RWPE1 (cell line): ENCODE data around the gene PEAR1.
A peak's percentile ranks its signal among the peaks of the same experiment; 100 is the strongest.

Experiments used
- CTCF ChIA-PET: fragments of 350-600 bp; sonication (Branson Sonifier 250); formaldehyde crosslinking; extraction: SDS; loops from one replicate; lab custom pipeline; 2021; lab: Yijun Ruan, JAX
- POLR2A ChIA-PET: fragments of 400-600 bp; formaldehyde crosslinking; extraction: SDS; loops from one replicate; lab custom pipeline; 2020; ENCODE audit warnings: antibody characterized with exemption; ENCODE audit not compliant: low non-redundant PET; lab: Yijun Ruan, JAX
- DNase-seq: peaks from one replicate; pipeline ENCODE4 v3.0.0; 2012; ENCODE audit warnings: low spot score
- H3K27ac ChIP-seq: fragments of 450-650 bp; 2 replicates; pipeline ENCODE4 v1.5.1; 2017
- TF ChIP-seq, protein P1 (sequence below): fragments of 450-650 bp; conservative IDR thresholded peaks from 2 replicates; pipeline ENCODE4 v1.5.1; 2017; ENCODE audit warnings: low read depth, mild to moderate bottlenecking

Gene PEAR1

DNA sequence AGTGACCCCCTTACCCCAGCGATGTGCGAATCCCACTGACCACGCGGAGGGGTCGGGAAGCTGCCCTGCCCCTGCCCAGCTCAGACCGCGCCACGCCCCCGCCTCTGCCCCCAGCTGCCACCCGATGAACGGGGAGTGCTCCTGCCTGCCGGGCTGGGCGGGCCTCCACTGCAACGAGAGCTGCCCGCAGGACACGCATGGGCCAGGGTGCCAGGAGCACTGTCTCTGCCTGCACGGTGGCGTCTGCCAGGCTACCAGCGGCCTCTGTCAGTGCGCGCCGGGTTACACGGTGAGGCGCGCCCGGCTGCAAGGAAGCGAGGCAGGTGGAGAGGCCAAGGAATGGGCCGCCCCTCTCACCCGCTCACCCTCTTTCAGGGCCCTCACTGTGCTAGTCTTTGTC lies 15.0 kb downstream of the PEAR1 start:
- POLR2A ChIA-PET = no interaction called here
- peak overlapping the region; percentile 80 for H3K27ac ChIP-seq
- TF ChIP-seq, protein P1, sequence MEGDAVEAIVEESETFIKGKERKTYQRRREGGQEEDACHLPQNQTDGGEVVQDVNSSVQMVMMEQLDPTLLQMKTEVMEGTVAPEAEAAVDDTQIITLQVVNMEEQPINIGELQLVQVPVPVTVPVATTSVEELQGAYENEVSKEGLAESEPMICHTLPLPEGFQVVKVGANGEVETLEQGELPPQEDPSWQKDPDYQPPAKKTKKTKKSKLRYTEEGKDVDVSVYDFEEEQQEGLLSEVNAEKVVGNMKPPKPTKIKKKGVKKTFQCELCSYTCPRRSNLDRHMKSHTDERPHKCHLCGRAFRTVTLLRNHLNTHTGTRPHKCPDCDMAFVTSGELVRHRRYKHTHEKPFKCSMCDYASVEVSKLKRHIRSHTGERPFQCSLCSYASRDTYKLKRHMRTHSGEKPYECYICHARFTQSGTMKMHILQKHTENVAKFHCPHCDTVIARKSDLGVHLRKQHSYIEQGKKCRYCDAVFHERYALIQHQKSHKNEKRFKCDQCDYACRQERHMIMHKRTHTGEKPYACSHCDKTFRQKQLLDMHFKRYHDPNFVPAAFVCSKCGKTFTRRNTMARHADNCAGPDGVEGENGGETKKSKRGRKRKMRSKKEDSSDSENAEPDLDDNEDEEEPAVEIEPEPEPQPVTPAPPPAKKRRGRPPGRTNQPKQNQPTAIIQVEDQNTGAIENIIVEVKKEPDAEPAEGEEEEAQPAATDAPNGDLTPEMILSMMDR = no peak
- DNase-seq = no peak
- CTCF ChIA-PET = interaction anchor here (1.0 to 1.3 kb wide), 2 partner anchors 18 to 19 kb away, joined by 3 read pairs; no protein-coding TSS in a partner anchor

DNA sequence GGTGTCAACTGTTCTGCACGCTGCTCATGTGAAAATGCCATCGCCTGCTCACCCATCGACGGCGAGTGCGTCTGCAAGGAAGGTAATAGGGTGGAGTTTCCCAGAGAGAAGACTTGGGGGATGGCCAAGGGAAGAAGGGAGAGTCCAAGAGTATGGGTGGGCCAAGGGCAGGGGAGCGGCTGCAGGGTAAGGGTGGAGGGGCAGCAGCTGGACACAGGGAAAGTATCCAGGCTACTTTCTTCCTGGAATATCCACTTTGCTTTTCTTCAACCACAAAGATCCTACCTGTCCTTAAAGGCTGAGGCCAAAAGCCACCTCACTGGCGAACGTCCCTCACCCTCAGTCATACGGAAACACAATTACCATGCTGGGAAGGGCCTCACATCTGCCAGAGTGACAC lies 15.4 kb downstream of the PEAR1 start:
- TF ChIP-seq, protein P1 = no peak
- DNase-seq = no peak
- CTCF ChIA-PET = interaction anchor here (1.0 to 1.3 kb wide), 2 partner anchors 18 to 19 kb away, joined by 3 read pairs; no protein-coding TSS in a partner anchor
- H3K27ac ChIP-seq = peak overlapping the region; percentile 80
- POLR2A ChIA-PET = no interaction called here

DNA sequence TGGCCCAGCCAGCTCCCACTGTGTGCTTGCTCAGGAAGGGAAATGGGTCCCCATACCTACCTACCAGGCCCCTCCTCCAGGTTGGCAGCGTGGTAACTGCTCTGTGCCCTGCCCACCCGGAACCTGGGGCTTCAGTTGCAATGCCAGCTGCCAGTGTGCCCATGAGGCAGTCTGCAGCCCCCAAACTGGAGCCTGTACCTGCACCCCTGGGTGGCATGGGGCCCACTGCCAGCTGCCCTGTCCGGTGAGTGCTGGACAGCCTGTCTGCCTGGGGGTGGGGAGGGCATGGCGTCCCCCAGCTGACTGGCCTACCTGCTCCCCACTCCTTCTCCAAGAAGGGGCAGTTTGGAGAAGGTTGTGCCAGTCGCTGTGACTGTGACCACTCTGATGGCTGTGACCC lies 16.2 kb downstream of the PEAR1 start:
- no peak for DNase-seq
- CTCF ChIA-PET = interaction anchor here (0.6 to 2.2 kb wide), 6 partner anchors 13 to 181 kb away, joined by 3 to 6 read pairs (median 3); no protein-coding TSS in a partner anchor
- POLR2A ChIA-PET = no interaction called here
- TF ChIP-seq, protein P1 = no peak
- no peak overlapping the region for H3K27ac ChIP-seq

DNA sequence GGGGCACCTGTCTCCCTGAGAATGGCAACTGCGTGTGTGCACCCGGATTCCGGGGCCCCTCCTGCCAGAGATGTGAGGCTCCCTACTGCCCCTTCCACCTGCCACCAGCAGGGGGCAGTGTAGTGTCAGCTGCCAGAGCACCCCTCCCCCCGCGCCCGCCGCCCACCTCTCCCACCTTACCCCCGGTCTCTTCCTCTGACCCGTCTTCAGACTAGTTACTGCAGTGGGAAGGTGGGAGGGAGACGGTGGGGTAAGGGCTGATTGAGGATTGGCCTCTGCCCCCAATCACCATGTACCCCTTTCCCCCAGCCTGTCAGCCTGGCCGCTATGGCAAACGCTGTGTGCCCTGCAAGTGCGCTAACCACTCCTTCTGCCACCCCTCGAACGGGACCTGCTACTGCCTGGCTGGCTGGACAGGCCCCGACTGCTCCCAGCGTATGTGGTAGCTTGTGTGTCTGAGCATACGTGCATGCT lies 16.8 kb downstream of the PEAR1 start:
- DNase-seq = no peak
- POLR2A ChIA-PET = no interaction called here

DNA sequence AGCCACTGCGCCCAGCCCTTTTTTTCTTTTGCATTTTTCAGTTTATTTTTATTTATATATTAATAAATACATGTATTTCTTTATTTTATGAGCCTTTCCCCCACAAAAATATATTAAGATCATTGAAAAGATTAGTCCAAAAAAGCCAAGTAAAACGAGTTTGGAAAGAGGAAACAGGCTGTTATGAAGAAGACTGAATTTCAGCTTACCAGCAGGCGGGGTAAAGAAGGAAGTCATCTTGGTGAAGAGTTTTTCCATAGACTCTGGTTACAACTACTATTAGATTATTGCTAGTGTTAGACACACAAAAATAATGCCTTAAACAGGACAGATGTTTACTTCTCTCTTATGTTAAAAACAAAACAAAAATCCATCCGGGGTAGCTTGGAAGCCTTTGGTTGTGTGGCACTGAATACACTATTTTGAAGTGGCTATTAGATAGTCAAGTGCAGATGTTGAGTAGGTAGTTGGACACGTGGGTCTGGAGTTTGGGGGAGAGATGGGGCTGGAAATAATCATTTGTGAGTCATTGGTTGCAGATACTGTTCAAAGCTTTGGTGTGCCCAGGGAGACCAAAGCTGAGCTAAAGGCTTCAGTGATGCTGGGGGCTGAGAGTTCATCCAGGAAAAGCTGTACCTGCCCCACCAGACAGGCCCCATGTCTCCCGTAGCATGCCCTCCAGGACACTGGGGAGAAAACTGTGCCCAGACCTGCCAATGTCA lies 18.2 kb downstream of the PEAR1 start:
- TF ChIP-seq, protein P1 = no peak
- no peak for DNase-seq
- CTCF ChIA-PET = interaction anchor here (2.2 to 3.2 kb wide), 2 partner anchors 15 to 16 kb away, joined by 6 to 13 read pairs; no protein-coding TSS in a partner anchor
- POLR2A ChIA-PET = interaction anchor here (0.6 kb wide), 1 partner anchor 230 kb away, joined by 3 read pairs; no protein-coding TSS in a partner anchor
- peak overlapping the region; percentile 2; the same call in 1 of the 2 replicates for H3K27ac ChIP-seq

More for the DNA sequence above, 16.8 kb downstream of the PEAR1 start:
- CTCF ChIA-PET = interaction anchor here (0.5 to 3.2 kb wide), 13 partner anchors 11 to 850 kb away, joined by 3 to 13 read pairs (median 3); no protein-coding TSS in a partner anchor
- H3K27ac ChIP-seq = no peak overlapping the region
- TF ChIP-seq, protein P1 = peak; percentile 71

DNA sequence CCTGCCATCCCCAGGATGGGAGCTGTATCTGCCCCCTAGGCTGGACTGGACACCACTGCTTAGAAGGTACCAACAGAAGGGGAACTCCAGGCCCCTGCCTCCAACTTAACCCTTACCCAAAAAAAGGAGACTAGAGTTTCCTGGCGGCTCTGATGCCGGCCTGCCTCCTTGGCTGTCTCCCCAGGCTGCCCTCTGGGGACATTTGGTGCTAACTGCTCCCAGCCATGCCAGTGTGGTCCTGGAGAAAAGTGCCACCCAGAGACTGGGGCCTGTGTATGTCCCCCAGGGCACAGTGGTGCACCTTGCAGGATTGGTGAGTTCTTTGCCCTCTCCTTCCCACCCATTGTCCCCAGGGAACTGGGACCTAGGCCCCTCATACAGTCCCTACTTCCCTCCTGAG lies 18.8 kb downstream of the PEAR1 start:
- DNase-seq = no peak
- CTCF ChIA-PET = interaction anchor here (1.3 to 3.2 kb wide), 2 partner anchors 16 to 22 kb away, joined by 4 to 13 read pairs; no protein-coding TSS in a partner anchor
- POLR2A ChIA-PET = interaction anchor here (0.6 kb wide), 1 partner anchor 230 kb away, joined by 3 read pairs; no protein-coding TSS in a partner anchor
- H3K27ac ChIP-seq = peak overlapping the region; percentile 2
- TF ChIP-seq, protein P1 = no peak
